Panc1 (cell line): ENCODE results near the gene SAT1.
"Not testable (repeated sequence)": the region's sequence is repeated elsewhere in the genome, so short reads cannot be mapped to it uniquely, and the experiment has no call there.

Experiments used
- REST ChIP-seq, 2 experiments: IDR thresholded peaks; 2 replicates each; pipeline ENCODE4 v1.6.1; 2011 to 2012; ENCODE audit warnings: low read depth in 2 of 2, control low read depth in 1 of 2, low read length in 1 of 2, mild to moderate bottlenecking in 1 of 2, moderate library complexity in 1 of 2; ENCODE audit not compliant: insufficient read depth in 1 of 2
- TF ChIP-seq, protein P1 (sequence below): fragments of 450-650 bp; IDR thresholded peaks from 2 replicates; pipeline ENCODE4 v1.5.1; 2017; ENCODE audit warnings: mild to moderate bottlenecking

DNA sequence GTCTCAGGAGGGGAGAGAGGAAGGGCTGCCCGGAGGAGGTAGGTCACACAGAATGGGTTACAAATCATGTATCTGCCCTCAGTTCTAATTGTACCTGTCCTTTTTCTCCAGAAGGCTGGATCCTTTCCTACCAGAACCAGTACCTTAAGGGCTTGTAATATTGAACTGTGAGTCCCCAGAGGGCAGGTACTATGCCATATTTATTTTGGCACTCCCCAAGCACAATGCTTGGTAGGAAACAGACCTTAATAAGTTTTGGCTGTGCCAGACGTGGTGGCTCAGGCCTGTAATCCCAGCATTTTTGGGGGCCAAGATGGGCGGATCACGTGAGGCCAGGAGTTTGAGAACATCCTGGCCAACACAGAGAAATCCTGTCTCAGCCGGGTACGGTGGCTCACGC, 11.9 kb upstream of the SAT1 start:
- TF ChIP-seq, protein P1, sequence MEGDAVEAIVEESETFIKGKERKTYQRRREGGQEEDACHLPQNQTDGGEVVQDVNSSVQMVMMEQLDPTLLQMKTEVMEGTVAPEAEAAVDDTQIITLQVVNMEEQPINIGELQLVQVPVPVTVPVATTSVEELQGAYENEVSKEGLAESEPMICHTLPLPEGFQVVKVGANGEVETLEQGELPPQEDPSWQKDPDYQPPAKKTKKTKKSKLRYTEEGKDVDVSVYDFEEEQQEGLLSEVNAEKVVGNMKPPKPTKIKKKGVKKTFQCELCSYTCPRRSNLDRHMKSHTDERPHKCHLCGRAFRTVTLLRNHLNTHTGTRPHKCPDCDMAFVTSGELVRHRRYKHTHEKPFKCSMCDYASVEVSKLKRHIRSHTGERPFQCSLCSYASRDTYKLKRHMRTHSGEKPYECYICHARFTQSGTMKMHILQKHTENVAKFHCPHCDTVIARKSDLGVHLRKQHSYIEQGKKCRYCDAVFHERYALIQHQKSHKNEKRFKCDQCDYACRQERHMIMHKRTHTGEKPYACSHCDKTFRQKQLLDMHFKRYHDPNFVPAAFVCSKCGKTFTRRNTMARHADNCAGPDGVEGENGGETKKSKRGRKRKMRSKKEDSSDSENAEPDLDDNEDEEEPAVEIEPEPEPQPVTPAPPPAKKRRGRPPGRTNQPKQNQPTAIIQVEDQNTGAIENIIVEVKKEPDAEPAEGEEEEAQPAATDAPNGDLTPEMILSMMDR, result not testable (repeated sequence)
- TF ChIP-seq REST (IDR thresholded peaks at IDR 0.05; ENCODE audit: insufficient read depth in 1 of 2, low read depth in 2 of 2, low read length in 1 of 2), result not testable (repeated sequence)
